AG10803 (cell line): ENCODE data around the gene TBCD.
"Not testable (repeated sequence)": the region's sequence is repeated elsewhere in the genome, so short reads cannot be mapped to it uniquely, and the experiment has no call there.

ENCODE experiments used
- DNase-seq: peaks from one replicate; pipeline ENCODE4 v3.0.0; 2010; ENCODE audit warnings: low read depth
- H3K4me3 ChIP-seq: 2 replicates; pipeline ENCODE4 v1.5.1; 2011; ENCODE audit warnings: mild to moderate bottlenecking, low read length, control low read depth
- TF ChIP-seq, protein P1 (sequence below): conservative IDR thresholded peaks from 2 replicates; pipeline ENCODE4 v1.5.1; 2011; ENCODE audit warnings: mild to moderate bottlenecking, low read length, control low read depth, inconsistent platforms

The TBCD gene

DNA sequence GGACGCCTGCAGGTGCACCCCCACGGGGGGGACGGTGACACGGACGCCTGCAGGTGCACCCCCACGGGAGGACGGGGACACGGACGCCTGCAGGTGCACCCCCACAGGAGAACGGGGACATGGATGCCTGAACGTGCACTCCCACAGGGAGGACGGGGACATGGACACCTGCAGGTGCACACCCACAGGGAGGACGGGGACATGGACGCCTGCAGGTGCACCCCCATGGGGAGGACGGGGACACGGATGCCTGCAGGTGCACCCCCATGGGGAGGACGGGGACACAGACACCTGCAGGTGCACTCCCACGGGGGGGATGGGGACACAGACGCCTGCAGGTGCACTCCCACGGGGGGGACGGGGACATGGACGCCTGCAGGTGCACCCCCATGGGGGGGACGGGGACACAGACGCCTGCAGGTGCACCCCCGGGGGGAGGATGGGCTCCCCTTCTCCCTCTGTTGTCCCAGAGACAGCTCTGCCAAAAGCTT lies 213.0 kb downstream of the TBCD start:
- no peak overlapping the region for H3K4me3 ChIP-seq
- TF ChIP-seq, protein P1, sequence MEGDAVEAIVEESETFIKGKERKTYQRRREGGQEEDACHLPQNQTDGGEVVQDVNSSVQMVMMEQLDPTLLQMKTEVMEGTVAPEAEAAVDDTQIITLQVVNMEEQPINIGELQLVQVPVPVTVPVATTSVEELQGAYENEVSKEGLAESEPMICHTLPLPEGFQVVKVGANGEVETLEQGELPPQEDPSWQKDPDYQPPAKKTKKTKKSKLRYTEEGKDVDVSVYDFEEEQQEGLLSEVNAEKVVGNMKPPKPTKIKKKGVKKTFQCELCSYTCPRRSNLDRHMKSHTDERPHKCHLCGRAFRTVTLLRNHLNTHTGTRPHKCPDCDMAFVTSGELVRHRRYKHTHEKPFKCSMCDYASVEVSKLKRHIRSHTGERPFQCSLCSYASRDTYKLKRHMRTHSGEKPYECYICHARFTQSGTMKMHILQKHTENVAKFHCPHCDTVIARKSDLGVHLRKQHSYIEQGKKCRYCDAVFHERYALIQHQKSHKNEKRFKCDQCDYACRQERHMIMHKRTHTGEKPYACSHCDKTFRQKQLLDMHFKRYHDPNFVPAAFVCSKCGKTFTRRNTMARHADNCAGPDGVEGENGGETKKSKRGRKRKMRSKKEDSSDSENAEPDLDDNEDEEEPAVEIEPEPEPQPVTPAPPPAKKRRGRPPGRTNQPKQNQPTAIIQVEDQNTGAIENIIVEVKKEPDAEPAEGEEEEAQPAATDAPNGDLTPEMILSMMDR: no peak
- no peak for DNase-seq

DNA sequence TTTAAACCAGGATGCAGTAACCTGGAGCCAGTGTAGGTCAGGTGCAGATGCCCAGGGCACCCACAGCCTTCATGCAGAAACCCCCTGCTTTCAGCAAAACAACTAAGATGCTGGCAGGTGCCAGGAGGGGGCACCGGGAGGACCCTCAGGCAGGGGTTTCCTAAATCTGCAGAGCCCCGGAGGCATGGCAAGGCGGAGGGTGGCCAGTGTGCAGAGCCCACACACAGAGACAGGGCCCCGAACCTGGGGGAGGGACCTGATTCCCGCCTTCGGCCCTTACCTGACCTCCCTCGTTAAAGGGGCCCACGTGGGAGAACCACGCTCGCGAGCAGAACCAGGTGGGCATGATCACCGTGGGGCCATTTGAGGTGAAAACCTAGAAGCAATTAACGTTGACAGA lies 213.5 kb downstream of the TBCD start:
- no peak for DNase-seq
- TF ChIP-seq, protein P1: no peak
- no peak overlapping the region for H3K4me3 ChIP-seq

DNA sequence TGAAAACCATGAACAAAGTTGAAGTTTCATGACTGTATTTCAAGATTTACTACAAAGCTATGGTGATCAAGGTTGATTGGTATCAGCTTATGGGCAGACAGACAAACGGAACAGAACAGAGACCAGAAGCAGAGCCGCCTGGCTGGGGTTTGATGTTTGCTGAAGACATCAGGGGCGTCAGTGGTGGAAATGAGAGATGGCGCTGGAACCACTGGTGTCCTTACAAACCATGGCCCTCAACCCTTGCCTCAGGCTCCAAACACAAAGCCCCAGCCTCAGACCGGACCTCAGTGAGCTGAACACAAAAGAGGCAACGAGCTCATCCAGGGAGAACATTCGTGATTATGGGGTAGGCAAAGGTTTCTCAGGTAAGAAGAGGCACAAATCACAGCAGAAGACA lies 214.6 kb downstream of the TBCD start:
- TF ChIP-seq, protein P1: no peak
- no peak overlapping the region for H3K4me3 ChIP-seq
- DNase-seq: no peak

- DNase-seq: no peak
- TF ChIP-seq, protein P1: no peak
- H3K4me3 ChIP-seq: no peak overlapping the region
Measured at GRCh38 chr17:82967268-82968032, 215.6 kb downstream of the TBCD start.

DNA sequence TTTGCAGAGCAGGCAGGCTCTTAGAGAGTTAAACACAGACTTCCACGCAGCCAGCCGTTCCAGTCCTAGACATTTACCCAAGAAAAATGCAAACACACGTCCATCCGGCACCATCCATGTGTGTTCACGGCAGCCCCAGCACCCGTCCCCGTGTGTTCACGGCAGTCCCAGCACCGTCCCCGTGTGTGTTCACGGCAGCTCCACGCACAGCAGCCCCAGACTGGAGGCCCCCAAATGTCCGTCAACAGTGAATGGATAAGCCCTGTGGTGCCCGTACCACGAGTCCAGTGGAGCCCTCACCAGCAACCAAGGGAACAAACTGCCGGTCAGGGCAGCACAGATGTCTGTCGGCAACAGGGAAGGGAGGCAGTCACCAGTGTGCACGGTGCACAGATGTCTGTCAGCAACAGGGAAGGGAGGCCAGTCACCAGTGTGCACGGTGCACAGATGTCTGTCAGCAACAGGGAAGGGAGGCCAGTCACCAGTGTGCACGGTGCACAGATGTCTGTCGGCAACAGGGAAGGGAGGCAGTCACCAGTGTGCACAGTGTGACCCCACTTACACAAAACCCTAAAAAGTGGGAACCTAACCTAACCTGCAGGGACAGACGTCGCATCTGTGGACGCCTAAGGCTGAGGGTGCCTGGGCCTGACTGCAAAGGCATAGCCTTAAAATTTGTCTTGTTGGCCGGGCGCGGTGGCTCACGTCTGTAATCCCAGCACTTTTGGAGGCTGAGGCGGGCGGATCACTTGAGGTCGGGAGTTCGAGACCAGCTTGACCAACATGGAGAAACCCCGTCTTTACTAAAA lies 216.4 kb downstream of the TBCD start:
- DNase-seq: peak; percentile 17

GRCh38 chr17:82970067-82970466 lies 218.2 kb downstream of the TBCD start:
- no peak for DNase-seq
- no peak overlapping the region for H3K4me3 ChIP-seq
- TF ChIP-seq, protein P1: no peak

More for the DNA sequence above, 216.4 kb downstream of the TBCD start:
- not testable (repeated sequence) for H3K4me3 ChIP-seq

DNA sequence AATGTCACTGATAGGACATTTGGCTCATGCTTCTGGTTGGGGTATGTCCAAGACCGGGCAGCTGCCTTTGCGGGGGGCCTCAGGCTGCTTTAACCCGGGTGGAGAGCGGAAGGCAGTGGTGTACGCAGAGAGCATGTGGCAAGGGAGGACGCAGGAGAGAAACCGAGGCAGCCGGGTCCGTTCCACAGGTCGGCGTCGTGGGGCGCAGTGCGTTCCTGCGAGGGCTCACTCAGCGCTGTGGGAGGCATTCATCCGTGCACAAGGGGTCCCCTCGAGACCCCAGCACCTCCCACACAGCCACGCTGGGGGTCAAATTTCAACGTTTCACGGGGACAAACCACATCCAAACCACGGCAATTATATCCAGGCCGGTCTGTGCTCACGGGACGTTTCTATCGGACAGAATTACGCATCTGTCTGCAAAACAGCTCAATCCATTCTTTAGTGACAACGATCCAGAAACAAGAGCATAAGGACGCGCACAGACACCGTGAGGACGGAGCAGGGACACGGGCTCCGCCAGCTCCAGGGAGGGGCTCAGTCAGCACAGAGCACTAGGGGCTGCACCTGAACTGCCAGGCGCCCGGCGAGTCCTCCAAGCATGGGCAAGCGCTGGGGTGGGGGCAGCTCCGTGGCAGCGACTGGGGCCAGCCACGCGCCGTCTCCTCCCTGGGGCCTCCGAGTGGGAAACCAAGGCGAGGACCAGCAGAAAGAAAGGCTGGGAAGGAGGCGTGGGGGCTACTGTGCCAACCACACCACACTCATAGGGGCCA lies 219.1 kb downstream of the TBCD start:
- TF ChIP-seq, protein P1: no peak
- H3K4me3 ChIP-seq: no peak overlapping the region
- no peak for DNase-seq
